HCT116 (cell line): ENCODE data around the gene CCDC8. TPM values are rescaled to one million over a fixed set of nuclear protein-coding genes. Genes with fewer than 3 reads are reported as not detected.

Experiments used
- ATAC-seq: fragments of 200-7000 bp; cut with Tn5 transposase; 2 replicates; pipeline ENCODE4 v1.9.1; 2020; ENCODE audit warnings: mild to moderate bottlenecking, moderate library complexity
- BruUV-seq: library from RNA; stranded (reverse); fragments of 400-500 nt; replicated peaks from 2 replicates; lab custom pipeline; 2021; lab: Mats Ljungman, UMichigan
- CTCF ChIA-PET: fragments of 300-600 bp; sonication (Branson Sonifier 250); formaldehyde crosslinking; loops from one replicate; lab custom pipeline; 2021; ENCODE audit warnings: antibody characterized with exemption; lab: Charles Lee
- POLR2A ChIA-PET: fragments of 300-600, 350-600 bp; sonication (Branson Sonifier 250); formaldehyde crosslinking; loops from one replicate; lab custom pipeline; 2021; ENCODE audit warnings: antibody characterized with exemption; lab: Charles Lee
- RAD21 ChIA-PET, 2 experiments: fragments of 300-600 bp; sonication (Branson Sonifier 250); formaldehyde crosslinking; loops; one replicate each; lab custom pipeline; 2023; ENCODE audit warnings: low total read pairs in 2 of 2; ENCODE audit not compliant: uncharacterized antibody in 2 of 2, unreplicated experiment in 2 of 2, low non-redundant PET in 1 of 2; lab: Charles Lee
- DNase-seq: peaks from one replicate; pipeline ENCODE4 v3.0.0-alpha.2; 2010; ENCODE audit warnings: low read depth, low spot score
- H2AFZ ChIP-seq: fragments of 200-600 bp; shearing (Covaris generic), sonication (generic); 2 replicates; pipeline ENCODE4 v1.6.1; 2017; ENCODE audit warnings: low read depth, mixed run types, mixed read lengths, antibody characterized with exemption, low read length; ENCODE audit not compliant: poor library complexity, severe bottlenecking
- H3K27ac ChIP-seq: 2 replicates; pipeline ENCODE4 v1.5.1; 2012; ENCODE audit warnings: low read depth, low read length
- H3K27me3 ChIP-seq: fragments of 200-600 bp; sonication (generic); 2 replicates; pipeline ENCODE4 v1.6.1; 2016; ENCODE audit warnings: mixed run types, low read length, mixed read lengths; ENCODE audit not compliant: insufficient read depth
- H3K36me3 ChIP-seq, 2 experiments: fragments of 200-500 bp in 1 of 2; fragments of 200-600 bp in 1 of 2; sonication (Bioruptor generic) in 1 of 2; sonication (generic) in 1 of 2; 2 replicates each; pipeline versions ENCODE4 v1.5.1 to v1.6.1; 2014 to 2016; ENCODE audit warnings: low read length in 2 of 2, inconsistent platforms in 1 of 2, mixed read lengths in 1 of 2, mixed run types in 1 of 2; ENCODE audit not compliant: insufficient read depth in 2 of 2, control insufficient read depth in 1 of 2
- H3K4me1 ChIP-seq, 2 experiments: fragments of 200-600 bp in 1 of 2; sonication (generic) in 1 of 2; 2 replicates each; pipeline versions ENCODE4 v1.5.1 to v1.6.1; 2012 to 2017; ENCODE audit warnings: low read length in 2 of 2, inconsistent platforms in 1 of 2, mild to moderate bottlenecking in 1 of 2, mixed read lengths in 1 of 2, mixed run types in 1 of 2, moderate library complexity in 1 of 2; ENCODE audit not compliant: insufficient read depth in 2 of 2, control insufficient read depth in 1 of 2
- H3K4me2 ChIP-seq: fragments of 200-600 bp; sonication (generic); 2 replicates; pipeline ENCODE4 v1.6.1; 2017; ENCODE audit warnings: mixed run types, low read length, mixed read lengths
- H3K4me3 ChIP-seq, 2 experiments: fragments of 200-600 bp in 1 of 2; sonication (generic) in 1 of 2; replicated peaks in 1 of 2; 2 replicates each; pipeline ENCODE4 v1.5.1; 2011 to 2016; ENCODE audit warnings: low read length in 2 of 2, control low read depth in 1 of 2, low read depth in 1 of 2, mild to moderate bottlenecking in 1 of 2, mixed read lengths in 1 of 2, mixed run types in 1 of 2
- H3K79me2 ChIP-seq: fragments of 200-600 bp; sonication (generic); 2 replicates; pipeline ENCODE4 v1.6.1; 2017; ENCODE audit warnings: mild to moderate bottlenecking, mixed run types, low read length, moderate library complexity, mixed read lengths; ENCODE audit not compliant: insufficient read depth
- H3K9ac ChIP-seq: fragments of 200-600 bp; sonication (generic); 2 replicates; pipeline ENCODE4 v1.6.1; 2016; ENCODE audit warnings: low read length, mixed read lengths
- H3K9me2 ChIP-seq: fragments of 200-600 bp; sonication (generic), shearing (Covaris generic); 2 replicates; pipeline ENCODE4 v1.6.1; 2017; ENCODE audit warnings: mixed run types, mild to moderate bottlenecking, moderate library complexity; ENCODE audit not compliant: insufficient read depth
- H3K9me3 ChIP-seq, 2 experiments: fragments of 200-500 bp in 1 of 2; fragments of 200-600 bp in 1 of 2; sonication (Bioruptor generic) in 1 of 2; sonication (generic) in 1 of 2; 2 replicates each; pipeline ENCODE4 v1.6.1; 2014 to 2017; ENCODE audit warnings: low read length in 2 of 2, mixed read lengths in 2 of 2, inconsistent platforms in 1 of 2, low read depth in 1 of 2, mild to moderate bottlenecking in 1 of 2, mixed run types in 1 of 2, moderate library complexity in 1 of 2; ENCODE audit not compliant: control insufficient read depth in 1 of 2, insufficient read depth in 1 of 2
- H4K20me1 ChIP-seq: fragments of 200-600 bp; sonication (generic), shearing (Covaris generic); 2 replicates; pipeline ENCODE4 v1.6.1; 2017; ENCODE audit warnings: mixed run types, mild to moderate bottlenecking, moderate library complexity; ENCODE audit not compliant: insufficient read depth
- CBX3 ChIP-seq: IDR thresholded peaks from 2 replicates; pipeline ENCODE4 v1.6.1; 2012; ENCODE audit warnings: low read depth
- EGR1 ChIP-seq: IDR thresholded peaks from 2 replicates; pipeline ENCODE4 v1.6.1; 2012; ENCODE audit warnings: low read depth
- ELF1 ChIP-seq: IDR thresholded peaks from 2 replicates; pipeline ENCODE4 v1.6.1; 2012; ENCODE audit warnings: low read depth, borderline replicate concordance
- EZH2 ChIP-seq: fragments of 200-600 bp; sonication (generic); IDR thresholded peaks from 2 replicates; pipeline ENCODE4 v1.6.1; 2017; ENCODE audit warnings: antibody characterized with exemption, mixed run types
- EZH2phosphoT487 ChIP-seq: fragments of 200-600 bp; IDR thresholded peaks from 2 replicates; pipeline ENCODE4 v1.6.1; 2018; ENCODE audit warnings: antibody characterized with exemption, borderline replicate concordance
- FOSL1 ChIP-seq: IDR thresholded peaks from 2 replicates; pipeline ENCODE4 v1.6.1; 2012; ENCODE audit warnings: low read depth
- JUND ChIP-seq: IDR thresholded peaks from 2 replicates; pipeline ENCODE4 v1.6.1; 2012
- POLR2A ChIP-seq: IDR thresholded peaks from 2 replicates; pipeline ENCODE4 v1.7.0; 2011; ENCODE audit warnings: borderline replicate concordance; ENCODE audit not compliant: insufficient read depth, insufficient read length; ENCODE audit errors: extremely low read depth
- POLR2AphosphoS5 ChIP-seq: IDR thresholded peaks from 2 replicates; pipeline ENCODE4 v1.6.1; 2011; ENCODE audit warnings: mild to moderate bottlenecking, low read depth, low read length, moderate library complexity
- SIN3A ChIP-seq: IDR thresholded peaks from 2 replicates; pipeline ENCODE4 v1.6.1; 2012; ENCODE audit warnings: low read depth
- SP1 ChIP-seq: IDR thresholded peaks from 2 replicates; pipeline ENCODE4 v1.6.1; 2012; ENCODE audit warnings: low read depth
- SRF ChIP-seq: IDR thresholded peaks from 2 replicates; pipeline ENCODE4 v1.6.1; 2012; ENCODE audit warnings: low read depth
- TCF7L2 ChIP-seq: IDR thresholded peaks from 2 replicates; pipeline ENCODE4 v1.7.0; 2011; ENCODE audit warnings: borderline replicate concordance, inconsistent platforms; ENCODE audit not compliant: insufficient read depth, insufficient read length; ENCODE audit errors: extremely low read depth
- YY1 ChIP-seq: IDR thresholded peaks from 2 replicates; pipeline ENCODE4 v1.6.1; 2011; ENCODE audit warnings: low read length, low read depth, moderate library complexity, mild to moderate bottlenecking; ENCODE audit not compliant: insufficient replicate concordance; ENCODE audit errors: extremely low read depth
- ZFX ChIP-seq: fragments of 450-650 bp; IDR thresholded peaks from 2 replicates; pipeline ENCODE4 v1.6.1; 2017
- intact Hi-C: fragments of 100-400 bp; cut with micrococcal nuclease; formaldehyde crosslinking; loops from 2 replicates; pipeline ENCODE4 v1.10.0; 2022
- total RNA-seq: library from RNA; stranded (reverse); gene quantifications from one replicate; pipeline ENCODE4 v1.2.1, GENCODE V29; 2021; ENCODE audit not compliant: unreplicated experiment
- TF ChIP-seq, protein P1 (sequence below): IDR thresholded peaks from 2 replicates; pipeline ENCODE4 v1.6.1; 2012
- TF ChIP-seq, protein P2 (sequence below): IDR thresholded peaks from 2 replicates; pipeline ENCODE4 v1.6.1; 2012; ENCODE audit warnings: low read depth
- TF ChIP-seq, protein P3 (sequence below), 3 experiments: fragments of 200-600 bp in 1 of 3; sonication (generic) in 1 of 3; IDR thresholded peaks in 2 of 3; conservative IDR thresholded peaks in 1 of 3; 2 replicates each; pipeline ENCODE4 v1.5.1; 2012 to 2017; ENCODE audit warnings: low read depth in 2 of 3, low read length in 2 of 3, antibody characterized with exemption in 1 of 3, borderline replicate concordance in 1 of 3, control low read depth in 1 of 3, mild to moderate bottlenecking in 1 of 3, mixed read lengths in 1 of 3, mixed run types in 1 of 3, moderate library complexity in 1 of 3; ENCODE audit not compliant: insufficient read depth in 1 of 3
- TF ChIP-seq, protein P4 (sequence below): IDR thresholded peaks from 2 replicates; pipeline ENCODE4 v1.6.1; 2012

The CCDC8 gene
- total RNA-seq, 1 experiment from 2014 or later: 0.10 TPM

DNA sequence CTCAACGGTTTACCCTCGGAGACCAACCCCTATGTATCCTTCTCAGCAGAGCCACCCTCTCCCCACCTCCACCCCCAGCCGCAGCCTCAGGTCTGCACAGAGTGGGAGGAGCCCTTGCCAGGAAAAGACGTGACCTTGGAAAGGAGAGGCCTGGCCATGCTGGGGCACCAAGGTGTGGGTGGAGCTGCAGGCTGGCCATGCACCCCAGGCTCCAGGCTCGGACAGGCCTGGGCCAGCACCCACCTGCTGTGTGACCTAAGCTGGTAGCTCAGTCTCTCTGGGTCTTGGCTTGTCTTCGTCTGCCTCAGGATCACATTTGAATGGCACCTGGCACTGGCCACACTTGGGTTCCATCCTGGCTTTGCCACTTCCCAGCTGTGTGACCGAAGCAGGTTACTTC lies 29.5 kb downstream of the CCDC8 start:
- RAD21 ChIA-PET: no interaction called here
- H3K4me3 ChIP-seq: no peak overlapping the region
- H3K27ac ChIP-seq: no peak overlapping the region
- H3K36me3 ChIP-seq: peaks cover 36 to 65% of the 10 kb centered on the region in 2 experiments
- H3K4me2 ChIP-seq: no peak overlapping the region
- ATAC-seq (no peak), DNase-seq (no peak)
- TF ChIP-seq YY1: no peak
- no peak for TF ChIP-seq TCF7L2
- no peak for TF ChIP-seq ZFX
- TF ChIP-seq, protein P1, sequence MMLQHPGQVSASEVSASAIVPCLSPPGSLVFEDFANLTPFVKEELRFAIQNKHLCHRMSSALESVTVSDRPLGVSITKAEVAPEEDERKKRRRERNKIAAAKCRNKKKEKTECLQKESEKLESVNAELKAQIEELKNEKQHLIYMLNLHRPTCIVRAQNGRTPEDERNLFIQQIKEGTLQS: no peak
- TF ChIP-seq EZH2phosphoT487: no peak
- no peak for TF ChIP-seq JUND
- no peak for TF ChIP-seq CBX3
- no peak for TF ChIP-seq SIN3A
- TF ChIP-seq ELF1: no peak
- TF ChIP-seq SRF: no peak
- no peak for TF ChIP-seq POLR2A
- TF ChIP-seq POLR2AphosphoS5: no peak
- TF ChIP-seq, protein P2, sequence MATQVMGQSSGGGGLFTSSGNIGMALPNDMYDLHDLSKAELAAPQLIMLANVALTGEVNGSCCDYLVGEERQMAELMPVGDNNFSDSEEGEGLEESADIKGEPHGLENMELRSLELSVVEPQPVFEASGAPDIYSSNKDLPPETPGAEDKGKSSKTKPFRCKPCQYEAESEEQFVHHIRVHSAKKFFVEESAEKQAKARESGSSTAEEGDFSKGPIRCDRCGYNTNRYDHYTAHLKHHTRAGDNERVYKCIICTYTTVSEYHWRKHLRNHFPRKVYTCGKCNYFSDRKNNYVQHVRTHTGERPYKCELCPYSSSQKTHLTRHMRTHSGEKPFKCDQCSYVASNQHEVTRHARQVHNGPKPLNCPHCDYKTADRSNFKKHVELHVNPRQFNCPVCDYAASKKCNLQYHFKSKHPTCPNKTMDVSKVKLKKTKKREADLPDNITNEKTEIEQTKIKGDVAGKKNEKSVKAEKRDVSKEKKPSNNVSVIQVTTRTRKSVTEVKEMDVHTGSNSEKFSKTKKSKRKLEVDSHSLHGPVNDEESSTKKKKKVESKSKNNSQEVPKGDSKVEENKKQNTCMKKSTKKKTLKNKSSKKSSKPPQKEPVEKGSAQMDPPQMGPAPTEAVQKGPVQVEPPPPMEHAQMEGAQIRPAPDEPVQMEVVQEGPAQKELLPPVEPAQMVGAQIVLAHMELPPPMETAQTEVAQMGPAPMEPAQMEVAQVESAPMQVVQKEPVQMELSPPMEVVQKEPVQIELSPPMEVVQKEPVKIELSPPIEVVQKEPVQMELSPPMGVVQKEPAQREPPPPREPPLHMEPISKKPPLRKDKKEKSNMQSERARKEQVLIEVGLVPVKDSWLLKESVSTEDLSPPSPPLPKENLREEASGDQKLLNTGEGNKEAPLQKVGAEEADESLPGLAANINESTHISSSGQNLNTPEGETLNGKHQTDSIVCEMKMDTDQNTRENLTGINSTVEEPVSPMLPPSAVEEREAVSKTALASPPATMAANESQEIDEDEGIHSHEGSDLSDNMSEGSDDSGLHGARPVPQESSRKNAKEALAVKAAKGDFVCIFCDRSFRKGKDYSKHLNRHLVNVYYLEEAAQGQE: no peak
- TF ChIP-seq, protein P3, sequence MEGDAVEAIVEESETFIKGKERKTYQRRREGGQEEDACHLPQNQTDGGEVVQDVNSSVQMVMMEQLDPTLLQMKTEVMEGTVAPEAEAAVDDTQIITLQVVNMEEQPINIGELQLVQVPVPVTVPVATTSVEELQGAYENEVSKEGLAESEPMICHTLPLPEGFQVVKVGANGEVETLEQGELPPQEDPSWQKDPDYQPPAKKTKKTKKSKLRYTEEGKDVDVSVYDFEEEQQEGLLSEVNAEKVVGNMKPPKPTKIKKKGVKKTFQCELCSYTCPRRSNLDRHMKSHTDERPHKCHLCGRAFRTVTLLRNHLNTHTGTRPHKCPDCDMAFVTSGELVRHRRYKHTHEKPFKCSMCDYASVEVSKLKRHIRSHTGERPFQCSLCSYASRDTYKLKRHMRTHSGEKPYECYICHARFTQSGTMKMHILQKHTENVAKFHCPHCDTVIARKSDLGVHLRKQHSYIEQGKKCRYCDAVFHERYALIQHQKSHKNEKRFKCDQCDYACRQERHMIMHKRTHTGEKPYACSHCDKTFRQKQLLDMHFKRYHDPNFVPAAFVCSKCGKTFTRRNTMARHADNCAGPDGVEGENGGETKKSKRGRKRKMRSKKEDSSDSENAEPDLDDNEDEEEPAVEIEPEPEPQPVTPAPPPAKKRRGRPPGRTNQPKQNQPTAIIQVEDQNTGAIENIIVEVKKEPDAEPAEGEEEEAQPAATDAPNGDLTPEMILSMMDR (IDR thresholded peaks at IDR 0.05 in 2 of 3, conservative IDR thresholded peaks at IDR 0.05 in 1 of 3; ENCODE audit: borderline replicate concordance in 1 of 3, insufficient read depth in 1 of 3, low read depth in 2 of 3, low read length in 2 of 3): no peak
- no peak for TF ChIP-seq FOSL1
- no peak for TF ChIP-seq SP1
- no peak for TF ChIP-seq EGR1
- TF ChIP-seq, protein P4, sequence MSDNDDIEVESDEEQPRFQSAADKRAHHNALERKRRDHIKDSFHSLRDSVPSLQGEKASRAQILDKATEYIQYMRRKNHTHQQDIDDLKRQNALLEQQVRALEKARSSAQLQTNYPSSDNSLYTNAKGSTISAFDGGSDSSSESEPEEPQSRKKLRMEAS: no peak
- no peak for TF ChIP-seq EZH2
- POLR2A ChIA-PET: no interaction called here
- H3K9ac ChIP-seq: no peak overlapping the region
- 0 out of 2 replicates have a peak, but pooled peaks cover 2% of the 10 kb centered on the region for H4K20me1 ChIP-seq
- BruUV-seq: no TSS peak
- intact Hi-C loops: no loop called here
- no peaks in the 10 kb centered on the region for H3K4me1 ChIP-seq
- H3K9me3 ChIP-seq: no peaks in the 10 kb centered on the region; a peak in 1 of 4 replicates
- H2AFZ ChIP-seq: no peak overlapping the region
- CTCF ChIA-PET: no interaction called here
- H3K9me2 ChIP-seq: no peaks in the 10 kb centered on the region
- H3K79me2 ChIP-seq: peaks cover 25% of the 10 kb centered on the region
- no peaks in the 10 kb centered on the region for H3K27me3 ChIP-seq
